CD4-positive, CD25-positive, alpha-beta regulatory T cell (primary cell): ENCODE data around the gene CYP2W1. TPM values are rescaled to one million over a fixed set of nuclear protein-coding genes. Genes with fewer than 3 reads are reported as not detected.
"Not testable (repeated sequence)": the region's sequence is repeated elsewhere in the genome, so short reads cannot be mapped to it uniquely, and the experiment has no call there.

Source experiments
- ATAC-seq, 2 donors: fragments of 150-1000 bp; cut with Tn5 transposase; one replicate each; pipeline ENCODE4 v1.10.0; 2021; ENCODE audit warnings: low read depth in 2 of 2, moderate number of reproducible peaks in 2 of 2, moderate library complexity in 1 of 2
- DNase-seq, 3 donors: peaks; one replicate each; pipeline versions ENCODE4 v3.0.0 to v3.0.0-alpha.2; 2012 to 2022; ENCODE audit warnings: mixed read lengths in 1 of 3
- H3K27ac ChIP-seq: one replicate; pipeline ENCODE4 v1.7.0; 2013; ENCODE audit warnings: mild to moderate bottlenecking, low read length; ENCODE audit not compliant: insufficient read depth, poor library complexity, severe bottlenecking
- H3K27me3 ChIP-seq: one replicate; pipeline ENCODE4 v1.7.0; 2013; ENCODE audit warnings: low read length; ENCODE audit not compliant: control insufficient read depth, insufficient read depth
- H3K36me3 ChIP-seq: one replicate; pipeline ENCODE4 v1.7.0; 2013; ENCODE audit warnings: mild to moderate bottlenecking, low read length, moderate library complexity; ENCODE audit not compliant: control insufficient read depth, insufficient read depth
- H3K4me1 ChIP-seq: 2 replicates; pipeline ENCODE4 v1.7.0; 2013; ENCODE audit warnings: mild to moderate bottlenecking, low read length; ENCODE audit not compliant: insufficient read depth, control insufficient read depth, poor library complexity, severe bottlenecking
- H3K4me3 ChIP-seq: one replicate; pipeline ENCODE4 v1.7.0; 2013; ENCODE audit warnings: low read depth, mild to moderate bottlenecking, low read length, moderate library complexity
- H3K9me3 ChIP-seq, 2 experiments: 1 replicate in 1 of 2; 2 replicates in 1 of 2; pipeline ENCODE4 v1.7.0; 2013; ENCODE audit warnings: low read length in 2 of 2, mild to moderate bottlenecking in 1 of 2, moderate library complexity in 1 of 2; ENCODE audit not compliant: control insufficient read depth in 2 of 2
- H3K27ac Mint-ChIP-seq, 3 donors: one replicate each; pipeline ENCODE4 v1.8.0; 2020 to 2022; ENCODE audit warnings: mild to moderate bottlenecking in 3 of 3, mixed read lengths in 3 of 3, moderate library complexity in 2 of 3
- H3K27me3 Mint-ChIP-seq: one replicate; pipeline ENCODE4 v1.8.0; 2022; ENCODE audit warnings: mild to moderate bottlenecking, mixed read lengths
- H3K36me3 Mint-ChIP-seq: one replicate; pipeline ENCODE4 v1.8.0; 2020; ENCODE audit warnings: mixed read lengths
- H3K4me1 Mint-ChIP-seq, 4 donors: one replicate each; pipeline ENCODE4 v1.8.0; 2020 to 2022; ENCODE audit warnings: mixed read lengths in 4 of 4, mild to moderate bottlenecking in 1 of 4
- H3K4me3 Mint-ChIP-seq, 4 donors: one replicate each; pipeline ENCODE4 v1.8.0; 2020 to 2022; ENCODE audit warnings: mild to moderate bottlenecking in 4 of 4, mixed read lengths in 4 of 4, moderate library complexity in 3 of 4
- H3K9me3 Mint-ChIP-seq, 7 donors: one replicate each; pipeline ENCODE4 v1.8.0; 2020 to 2022; ENCODE audit warnings: mixed read lengths in 7 of 7, mild to moderate bottlenecking in 3 of 7, moderate library complexity in 2 of 7
- polyA plus RNA-seq, 4 donors: library from polyadenylated mRNA; unstranded; fragments of 300-500 nt; fragmentation: Illumina TruSeq; gene quantifications; one replicate each; pipeline ENCODE4 v1.2.3, GENCODE V29; 2021
- total RNA-seq: library from RNA; stranded (reverse); gene quantifications from one replicate; pipeline ENCODE4 v1.2.3, GENCODE V29; 2022

CYP2W1 gene
- total and polyA plus RNA-seq, 5 donors from 2014 or later = not detected

DNA sequence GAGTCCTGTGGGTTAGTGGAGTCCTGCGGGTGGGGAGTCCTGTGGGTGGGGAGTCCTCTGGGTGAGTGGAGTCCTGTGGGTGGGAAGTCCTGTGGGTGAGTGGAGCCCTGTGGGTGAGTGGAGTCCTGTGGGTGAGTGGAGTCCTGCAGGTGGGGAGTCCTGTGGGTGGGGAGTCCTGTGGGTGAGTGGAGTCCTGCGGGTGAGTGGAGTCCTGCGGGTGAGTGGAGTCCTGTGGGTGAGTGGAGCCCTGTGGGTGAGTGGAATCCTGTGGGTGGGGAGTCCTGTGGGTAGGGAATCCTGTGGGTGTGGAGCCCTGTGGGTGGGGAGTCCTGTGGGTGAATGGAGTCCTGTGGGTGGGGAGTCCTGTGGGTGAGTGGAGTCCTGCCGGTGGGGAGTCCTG is 19.0 kb downstream of the CYP2W1 start:
- not testable (repeated sequence) for H3K36me3 Mint-ChIP-seq, H3K9me3 Mint-ChIP-seq, H3K4me1 Mint-ChIP-seq, H3K27me3 ChIP-seq, H3K27ac Mint-ChIP-seq, H3K9me3 ChIP-seq, H3K36me3 ChIP-seq, H3K4me3 ChIP-seq, H3K4me3 Mint-ChIP-seq, ATAC-seq, H3K27me3 Mint-ChIP-seq, H3K27ac ChIP-seq, H3K4me1 ChIP-seq, DNase-seq

DNA sequence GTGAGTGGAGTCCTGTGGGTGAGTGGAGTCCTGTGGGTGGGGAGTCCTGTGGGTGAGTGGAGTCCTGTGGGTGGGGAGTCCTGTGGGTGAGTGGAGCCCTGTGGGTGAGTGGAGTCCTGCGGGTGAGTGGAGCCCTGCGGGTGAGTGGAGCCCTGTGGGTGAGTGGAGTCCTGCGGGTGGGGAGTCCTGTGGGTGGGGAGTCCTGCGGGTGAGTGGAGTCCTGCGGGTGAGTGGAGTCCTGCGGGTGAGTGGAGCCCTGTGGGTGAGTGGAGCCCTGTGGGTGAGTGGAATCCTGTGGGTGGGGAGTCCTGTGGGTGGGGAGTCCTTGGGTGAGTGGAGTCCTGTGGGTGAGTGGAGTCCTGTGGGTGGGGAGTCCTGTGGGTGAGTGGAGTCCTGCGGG is 19.5 kb downstream of the CYP2W1 start:
- not testable (repeated sequence) for ATAC-seq, H3K36me3 ChIP-seq, H3K4me3 ChIP-seq, DNase-seq, H3K27me3 Mint-ChIP-seq, H3K4me3 Mint-ChIP-seq, H3K27ac ChIP-seq, H3K4me1 Mint-ChIP-seq, H3K9me3 Mint-ChIP-seq, H3K4me1 ChIP-seq, H3K27ac Mint-ChIP-seq, H3K9me3 ChIP-seq, H3K27me3 ChIP-seq, H3K36me3 Mint-ChIP-seq

DNA sequence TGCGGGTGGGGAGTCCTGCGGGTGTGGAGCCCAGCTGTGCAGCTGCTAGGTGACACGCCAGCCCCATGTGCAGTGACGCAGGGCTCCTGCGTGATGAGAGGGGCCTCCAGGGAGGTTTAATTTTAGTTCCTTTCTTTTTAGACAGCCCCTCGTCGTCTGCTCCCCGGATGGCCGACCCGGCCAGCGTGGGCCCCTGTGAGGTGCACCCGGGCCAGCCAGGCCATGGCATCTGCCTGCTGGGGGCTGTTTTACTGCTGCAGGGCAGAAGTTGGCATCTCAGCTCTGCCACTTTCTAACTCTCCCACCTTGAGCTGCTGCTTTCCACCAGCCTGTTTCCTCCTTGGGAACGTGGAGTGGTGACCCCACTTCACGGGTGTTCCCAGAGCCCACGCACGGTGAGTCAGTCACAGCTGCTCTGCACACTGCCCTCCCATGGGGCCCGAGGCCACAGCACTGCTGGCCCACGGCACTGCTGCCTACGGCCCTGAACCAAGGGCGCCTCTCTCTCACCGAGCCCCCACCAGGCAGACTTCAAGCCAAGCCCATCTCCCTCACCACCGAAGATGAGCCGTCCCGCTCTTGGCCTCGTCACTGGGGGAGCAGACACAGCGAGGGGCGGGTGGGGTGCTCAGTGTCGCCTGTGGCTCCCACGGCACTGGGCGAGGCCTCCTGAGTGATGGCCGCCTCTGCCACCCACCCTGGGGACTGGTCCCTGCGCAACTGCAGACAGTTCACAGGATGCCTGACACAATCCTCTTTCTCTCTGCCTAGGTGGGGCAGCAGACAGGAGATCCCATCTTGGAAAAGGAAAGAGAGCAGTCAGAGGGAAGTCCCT is 21.3 kb downstream of the CYP2W1 start:
- Mint-ChIP-seq H3K4me3 (no peak overlapping the region), H3K27me3 (no peaks in the 10 kb centered on the region), H3K27ac (no peak overlapping the region), H3K4me1 (peaks cover 0 to 5% (median 0%) of the 10 kb centered on the region in 4 donors), H3K9me3 (peaks cover 0 to 1% (median 0%) of the 10 kb centered on the region in 7 donors), H3K36me3 (peaks cover 6% of the 10 kb centered on the region)
- Histone ChIP-seq H3K27me3 (no peaks in the 10 kb centered on the region), H3K4me1 (no peaks in the 10 kb centered on the region), H3K9me3 (no peaks in the 10 kb centered on the region), H3K4me3 (no peak overlapping the region), H3K36me3 (no peaks in the 10 kb centered on the region), H3K27ac (no peak overlapping the region)
- DNase-seq = no peak
- no peak for ATAC-seq

DNA sequence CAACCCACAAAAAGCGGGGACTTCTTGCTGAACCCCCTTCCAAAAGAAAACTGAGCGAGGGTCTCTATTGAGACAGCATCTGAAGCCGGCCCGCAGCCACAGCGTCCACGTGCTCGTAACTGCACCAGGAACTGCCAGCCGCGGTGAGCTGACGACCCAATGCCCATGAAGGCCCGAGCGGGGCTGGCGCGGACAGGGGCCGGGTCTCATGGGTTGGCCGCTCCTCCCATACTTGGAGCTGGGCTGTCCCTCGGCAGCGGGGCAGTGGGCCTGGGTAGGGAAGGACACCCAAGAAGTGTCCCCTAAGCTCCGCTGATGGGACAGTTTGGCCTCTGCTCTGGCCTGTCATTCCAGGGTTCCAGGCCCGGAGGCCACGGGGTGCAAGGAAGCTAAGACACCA is 22.3 kb downstream of the CYP2W1 start:
- Histone ChIP-seq H3K9me3 (no peaks in the 10 kb centered on the region), H3K27me3 (no peaks in the 10 kb centered on the region), H3K4me1 (no peaks in the 10 kb centered on the region), H3K27ac (no peak overlapping the region), H3K36me3 (peaks cover 3% of the 10 kb centered on the region), H3K4me3 (no peak overlapping the region)
- peaks cover 6% of the 10 kb centered on the region for H3K36me3 Mint-ChIP-seq
- H3K27ac Mint-ChIP-seq = no peak overlapping the region
- H3K9me3 Mint-ChIP-seq = peaks cover 0 to 1% (median 0%) of the 10 kb centered on the region in 7 donors
- no peak for ATAC-seq
- peaks cover 0 to 5% (median 0%) of the 10 kb centered on the region in 4 donors for H3K4me1 Mint-ChIP-seq
- no peak for DNase-seq
- H3K27me3 Mint-ChIP-seq = no peaks in the 10 kb centered on the region
- no peak overlapping the region for H3K4me3 Mint-ChIP-seq

DNA sequence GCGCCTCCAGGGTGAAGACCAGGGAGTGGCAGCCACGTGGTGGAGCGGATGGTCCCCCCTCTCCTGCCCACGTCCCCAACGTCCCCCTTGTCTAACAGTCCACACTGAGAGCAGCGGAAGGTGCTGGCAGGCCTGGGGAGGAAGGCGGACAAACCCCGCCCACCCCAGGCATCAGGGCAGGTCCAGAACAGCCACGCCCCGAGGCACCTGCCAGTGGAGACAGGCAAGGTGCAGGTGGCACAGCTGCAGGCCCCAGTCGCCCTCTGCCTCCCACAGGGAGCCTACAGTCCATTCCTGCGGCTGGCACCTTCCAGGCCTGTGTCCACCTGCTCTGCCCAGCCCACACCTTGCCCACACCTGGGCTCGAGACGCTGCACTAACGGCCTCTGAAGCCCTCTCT is 24.9 kb downstream of the CYP2W1 start:
- Histone ChIP-seq H3K4me3 (no peak overlapping the region), H3K27me3 (no peaks in the 10 kb centered on the region), H3K27ac (no peak overlapping the region), H3K9me3 (no peaks in the 10 kb centered on the region), H3K36me3 (peaks cover 3% of the 10 kb centered on the region), H3K4me1 (peaks cover 13% of the 10 kb centered on the region)
- Mint-ChIP-seq H3K4me1 (peaks cover 0 to 14% (median 4%) of the 10 kb centered on the region in 4 donors), H3K27me3 (no peaks in the 10 kb centered on the region), H3K36me3 (peaks cover 6% of the 10 kb centered on the region), H3K9me3 (peaks cover 0 to 1% (median 0%) of the 10 kb centered on the region in 7 donors), H3K4me3 (no peak overlapping the region), H3K27ac (no peak overlapping the region)
- ATAC-seq (no peak), DNase-seq (no peak)

DNA sequence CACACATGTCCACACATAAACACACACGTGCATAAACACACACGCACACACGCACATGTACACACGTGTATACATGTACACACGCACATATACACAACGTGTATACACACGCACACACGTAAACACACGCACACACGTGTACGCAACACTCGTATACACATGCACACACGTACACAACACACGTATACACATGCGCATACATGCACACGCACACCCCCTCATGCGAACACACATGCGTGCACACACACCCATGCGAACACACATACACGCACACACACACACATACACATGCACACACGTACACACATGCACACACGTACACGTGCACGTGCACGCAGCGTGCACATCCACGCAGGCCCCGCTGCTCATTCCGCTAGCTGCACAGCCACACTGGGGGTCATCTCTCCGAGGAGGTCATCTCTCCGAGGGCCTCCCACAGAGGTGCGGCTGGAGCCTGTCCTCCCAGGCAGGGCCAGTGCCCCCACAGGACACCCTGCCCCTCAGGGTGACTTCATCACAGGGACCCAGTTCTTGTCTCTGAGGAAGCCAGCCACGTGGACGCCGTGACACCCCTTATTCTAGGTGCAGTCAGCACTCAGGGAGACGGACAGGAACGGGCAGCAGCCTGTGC is 25.9 kb downstream of the CYP2W1 start:
- Mint-ChIP-seq H3K27ac (peak overlapping the region in 1 of 3 donors; percentile 69), H3K9me3 (peaks cover 0 to 1% (median 0%) of the 10 kb centered on the region in 7 donors), H3K4me1 (peaks cover 0 to 18% (median 5%) of the 10 kb centered on the region in 4 donors), H3K4me3 (no peak overlapping the region), H3K27me3 (no peaks in the 10 kb centered on the region), H3K36me3 (peaks cover 8% of the 10 kb centered on the region)
- H3K9me3 ChIP-seq = no peaks in the 10 kb centered on the region
- peaks cover 3% of the 10 kb centered on the region for H3K36me3 ChIP-seq
- DNase-seq (no peak), ATAC-seq (no peak)
- H3K27me3 ChIP-seq = no peaks in the 10 kb centered on the region
- no peak overlapping the region for H3K4me3 ChIP-seq
- peaks cover 13% of the 10 kb centered on the region for H3K4me1 ChIP-seq
- no peak overlapping the region for H3K27ac ChIP-seq

DNA sequence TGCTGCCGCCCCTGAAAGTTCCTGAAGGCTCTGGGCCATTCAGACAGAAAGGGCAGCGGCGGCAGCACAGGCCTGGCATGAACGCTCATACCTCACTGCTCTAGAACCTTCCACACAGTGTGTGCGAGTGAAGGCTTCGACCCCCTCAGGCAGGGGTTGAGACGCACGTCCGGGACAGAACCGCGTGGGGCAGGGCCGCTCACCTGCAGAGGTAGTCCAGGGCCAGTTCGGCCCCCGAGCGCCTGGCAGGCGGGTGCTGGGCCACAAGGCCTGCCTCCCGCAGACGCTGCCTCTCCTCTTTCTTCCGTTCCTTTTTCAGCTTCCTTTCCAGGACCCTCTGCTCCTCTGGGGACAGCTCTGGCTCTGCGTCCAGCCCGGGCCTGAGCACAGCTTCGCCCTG is 26.8 kb downstream of the CYP2W1 start:
- H3K9me3 Mint-ChIP-seq = peaks cover 0 to 1% (median 0%) of the 10 kb centered on the region in 7 donors
- Histone ChIP-seq H3K4me1 (peaks cover 13% of the 10 kb centered on the region), H3K36me3 (peaks cover 3% of the 10 kb centered on the region), H3K4me3 (no peak overlapping the region), H3K9me3 (no peaks in the 10 kb centered on the region), H3K27me3 (no peaks in the 10 kb centered on the region), H3K27ac (no peak overlapping the region)
- no peaks in the 10 kb centered on the region for H3K27me3 Mint-ChIP-seq
- peaks cover 0 to 24% (median 6%) of the 10 kb centered on the region in 4 donors for H3K4me1 Mint-ChIP-seq
- H3K4me3 Mint-ChIP-seq = no peak overlapping the region
- no peak overlapping the region for H3K27ac Mint-ChIP-seq
- no peak for ATAC-seq
- peaks cover 11% of the 10 kb centered on the region for H3K36me3 Mint-ChIP-seq
- DNase-seq = no peak
